Gastrocnemius medialis (tissue), 4 donors: ENCODE results near the gene GNL2. TPM values are rescaled to one million over a fixed set of nuclear protein-coding genes. Genes with fewer than 3 reads are reported as not detected.
"Not testable (repeated sequence)": the region's sequence is repeated elsewhere in the genome, so short reads cannot be mapped to it uniquely, and the experiment has no call there.

Experiments
- ATAC-seq, 2 donors: fragments of 150-250 bp; one replicate each; pipeline ENCODE4 v1.9.1; 2016
- DNase-seq, 2 donors: peaks; one replicate each; pipeline ENCODE4 v3.0.0-alpha.2; 2019
- H3K27ac ChIP-seq, 4 donors: fragments of 200-600 bp; sonication (generic); 1 replicate in 1 of 4; 2 replicates in 3 of 4; pipeline ENCODE4 v1.5.1; 2016 to 2018; ENCODE audit warnings: mild to moderate bottlenecking in 2 of 4, moderate library complexity in 1 of 4
- H3K27me3 ChIP-seq, 3 donors: fragments of 200-600 bp; sonication (generic) in 2 of 3; 1 replicate in 1 of 3; 2 replicates in 2 of 3; pipeline versions ENCODE4 v1.5.1 to v1.6.0; 2016 to 2019; ENCODE audit warnings: mild to moderate bottlenecking in 1 of 3, moderate library complexity in 1 of 3
- H3K36me3 ChIP-seq, 2 donors: fragments of 200-600 bp; sonication (generic) in 1 of 2; one replicate each; pipeline ENCODE4 v1.5.1; 2017 to 2018
- H3K4me1 ChIP-seq, 2 donors: fragments of 200-600 bp; sonication (generic) in 1 of 2; one replicate each; pipeline ENCODE4 v1.5.1; 2016 to 2017; ENCODE audit warnings: mild to moderate bottlenecking in 2 of 2
- H3K4me3 ChIP-seq, 4 donors: fragments of 200-600 bp; sonication (generic) in 3 of 4; 1 replicate in 1 of 4; 2 replicates in 3 of 4; pipeline ENCODE4 v1.5.1; 2016 to 2019; ENCODE audit warnings: mild to moderate bottlenecking in 2 of 4
- H3K9me3 ChIP-seq, 3 donors: fragments of 200-600 bp; sonication (generic) in 2 of 3; 1 replicate in 1 of 3; 2 replicates in 2 of 3; pipeline ENCODE4 v1.5.1; 2016 to 2019
- POLR2A ChIP-seq, 2 donors: fragments of 450-650 bp; IDR thresholded peaks; one replicate each; pipeline ENCODE4 v1.6.1; 2017; ENCODE audit warnings: antibody characterized with exemption in 2 of 2, mild to moderate bottlenecking in 2 of 2, moderate library complexity in 2 of 2
- in situ Hi-C, 4 donors: fragments of 200-750 bp; cut with MboI; loops; one replicate each; pipeline versions ENCODE4 v1.15.0 to v1.8.0; 2017; ENCODE audit warnings: low sequenced_read_pairs in 4 of 4
- intact Hi-C: fragments of 100-400 bp; cut with DNase I; formaldehyde crosslinking; loops from one replicate; pipeline ENCODE4 v1.15.1; 2023; ENCODE audit warnings: low total_unique reads
- total RNA-seq, 4 donors: library from RNA; depleted of rRNA; stranded (reverse); fragments of >200 nt; gene quantifications; one replicate each; pipeline versions ENCODE4 v1.1.0 to v1.2.3, GENCODE V29; 2016
- TF ChIP-seq, protein P1 (sequence below), 5 experiments: fragments of 450-650 bp in 3 of 5; fragments of 200-600 bp in 2 of 5; sonication (generic) in 2 of 5; IDR thresholded peaks in 4 of 5; conservative IDR thresholded peaks in 1 of 5; 1 replicate in 4 of 5; 2 replicates in 1 of 5; pipeline ENCODE4 v1.5.1; 2016 to 2019; ENCODE audit warnings: antibody characterized with exemption in 5 of 5, mild to moderate bottlenecking in 3 of 5, moderate library complexity in 3 of 5

Gene GNL2
- total RNA-seq, 4 donors from 2014 or later = 37.2 to 49.1 (median 43.2) TPM

DNA sequence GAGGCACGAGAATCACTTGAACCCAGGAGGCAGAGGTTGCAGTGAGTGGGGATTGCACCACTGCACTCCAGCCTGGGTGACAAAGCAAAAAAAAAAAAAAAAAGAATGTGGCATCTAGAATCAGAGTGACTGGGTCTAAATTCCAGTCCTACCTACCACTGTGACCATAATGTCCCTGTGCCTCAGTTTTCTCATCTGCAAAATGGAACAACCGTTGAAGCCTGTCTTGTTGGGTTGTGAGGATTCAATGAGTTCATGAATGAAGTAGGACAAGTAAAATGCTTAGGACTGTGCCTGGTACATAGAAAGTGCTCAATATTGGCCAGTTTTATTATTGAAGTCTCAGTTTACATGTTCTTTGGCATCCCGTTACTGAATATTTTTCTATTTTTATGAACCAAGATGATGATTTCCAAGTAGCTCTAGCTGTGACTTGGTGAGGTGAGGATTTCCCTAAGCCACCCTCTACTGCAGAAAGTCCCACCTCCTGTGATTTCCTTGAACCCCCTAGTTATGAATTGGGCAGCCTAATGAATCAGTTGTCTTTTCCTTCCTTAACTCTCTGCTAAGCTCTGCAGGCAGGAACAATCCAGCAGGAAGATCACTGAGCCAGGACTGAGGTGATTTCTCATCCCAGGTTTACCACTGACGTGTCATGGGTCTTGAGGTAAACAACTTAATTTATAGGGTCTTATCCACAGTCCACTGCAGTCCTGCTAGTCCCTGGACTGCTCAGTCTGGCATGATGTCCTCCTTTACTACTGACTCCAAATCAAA is 62.2 kb downstream of the GNL2 start:
- Histone ChIP-seq H3K4me1 (peaks cover 14 to 19% of the 10 kb centered on the region in 2 donors), H3K36me3 (peaks cover 0 to 27% of the 10 kb centered on the region in 2 donors), H3K27ac (peak overlapping the region; percentile 51 to 66 (median 59)), H3K9me3 (no peaks in the 10 kb centered on the region), H3K27me3 (no peaks in the 10 kb centered on the region), H3K4me3 (no peak overlapping the region)
- no peak for DNase-seq
- intact Hi-C loops (loop anchor here (2.0 kb wide), 1 partner anchor 19 kb away; the partner anchor contains the start of gene MEAF6), in situ Hi-C loops (no loop called here)
- ATAC-seq = no peak
- no peak for TF ChIP-seq POLR2A (IDR thresholded peaks at IDR 0.05)
- TF ChIP-seq, protein P1, sequence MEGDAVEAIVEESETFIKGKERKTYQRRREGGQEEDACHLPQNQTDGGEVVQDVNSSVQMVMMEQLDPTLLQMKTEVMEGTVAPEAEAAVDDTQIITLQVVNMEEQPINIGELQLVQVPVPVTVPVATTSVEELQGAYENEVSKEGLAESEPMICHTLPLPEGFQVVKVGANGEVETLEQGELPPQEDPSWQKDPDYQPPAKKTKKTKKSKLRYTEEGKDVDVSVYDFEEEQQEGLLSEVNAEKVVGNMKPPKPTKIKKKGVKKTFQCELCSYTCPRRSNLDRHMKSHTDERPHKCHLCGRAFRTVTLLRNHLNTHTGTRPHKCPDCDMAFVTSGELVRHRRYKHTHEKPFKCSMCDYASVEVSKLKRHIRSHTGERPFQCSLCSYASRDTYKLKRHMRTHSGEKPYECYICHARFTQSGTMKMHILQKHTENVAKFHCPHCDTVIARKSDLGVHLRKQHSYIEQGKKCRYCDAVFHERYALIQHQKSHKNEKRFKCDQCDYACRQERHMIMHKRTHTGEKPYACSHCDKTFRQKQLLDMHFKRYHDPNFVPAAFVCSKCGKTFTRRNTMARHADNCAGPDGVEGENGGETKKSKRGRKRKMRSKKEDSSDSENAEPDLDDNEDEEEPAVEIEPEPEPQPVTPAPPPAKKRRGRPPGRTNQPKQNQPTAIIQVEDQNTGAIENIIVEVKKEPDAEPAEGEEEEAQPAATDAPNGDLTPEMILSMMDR (IDR thresholded peaks at IDR 0.05 in 4 of 5, conservative IDR thresholded peaks at IDR 0.05 in 1 of 5) = no peak

DNA sequence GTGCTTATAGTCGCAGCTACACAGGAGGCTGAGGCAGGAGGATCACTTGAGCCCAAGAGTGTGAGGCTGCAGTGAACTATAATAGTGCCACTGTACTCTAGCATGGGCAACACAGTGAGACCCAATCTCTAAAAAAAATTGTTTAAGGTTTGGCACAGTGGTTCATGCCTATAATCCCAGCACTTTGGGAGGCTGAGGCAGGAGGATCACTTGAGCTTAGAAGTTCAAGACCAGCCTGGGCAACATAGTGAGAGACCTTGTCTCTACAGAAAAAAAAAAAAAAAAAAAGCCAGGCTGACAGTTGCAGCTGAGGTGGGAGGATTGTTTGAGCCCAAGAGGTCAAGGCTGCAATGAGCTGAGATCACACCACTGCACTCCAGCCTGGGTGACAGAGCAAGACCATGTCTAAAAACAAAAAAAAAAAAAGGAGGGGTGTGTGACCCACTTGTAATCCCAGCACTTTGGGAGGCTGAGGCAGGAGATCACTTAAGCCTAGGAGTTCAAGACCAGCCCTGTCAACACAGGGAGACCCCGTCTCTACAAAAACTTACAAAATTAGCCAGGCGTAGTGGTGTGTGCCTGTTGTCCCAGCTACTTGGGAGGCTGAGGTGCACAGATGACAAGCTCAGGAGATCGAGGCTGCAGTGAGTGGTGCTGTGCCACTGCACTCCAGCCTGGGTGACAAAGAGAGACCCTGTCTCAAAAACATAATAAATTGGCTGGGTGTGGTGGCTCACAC is 63.1 kb downstream of the GNL2 start:
- H3K9me3 ChIP-seq, ATAC-seq, in situ Hi-C loops: not testable (repeated sequence)

DNA sequence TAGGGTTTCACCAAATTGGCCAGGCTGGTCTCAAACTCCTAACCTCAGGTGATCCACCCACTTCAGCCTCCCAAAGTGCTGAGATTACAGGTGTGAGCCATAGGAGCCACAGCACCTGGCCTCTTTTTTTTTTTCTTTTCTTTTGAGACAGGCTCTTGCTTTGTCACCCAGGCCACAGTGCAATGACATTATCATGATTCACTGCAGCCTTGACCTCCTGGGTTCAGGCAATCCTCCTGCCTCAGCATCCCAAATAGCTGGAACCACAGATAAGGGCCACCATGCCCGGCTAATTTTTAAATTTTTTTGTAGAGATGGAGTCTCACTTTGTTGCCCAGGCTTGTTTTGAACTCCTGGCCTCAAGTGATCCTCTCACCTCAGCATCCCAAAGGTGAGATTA is 65.8 kb downstream of the GNL2 start:
- in situ Hi-C loops, H3K36me3 ChIP-seq, H3K27me3 ChIP-seq, ATAC-seq, H3K4me3 ChIP-seq, H3K27ac ChIP-seq, intact Hi-C loops, H3K9me3 ChIP-seq, DNase-seq: not testable (repeated sequence)
- peaks cover 14 to 18% of the 10 kb centered on the region in 2 donors for H3K4me1 ChIP-seq

More for the DNA sequence above, 63.1 kb downstream of the GNL2 start:
- Histone ChIP-seq H3K36me3 (peaks cover 0 to 17% of the 10 kb centered on the region in 2 donors), H3K4me1 (peaks cover 14 to 19% of the 10 kb centered on the region in 2 donors)
- H3K27me3 ChIP-seq, DNase-seq, H3K27ac ChIP-seq, H3K4me3 ChIP-seq, intact Hi-C loops: not testable (repeated sequence)

DNA sequence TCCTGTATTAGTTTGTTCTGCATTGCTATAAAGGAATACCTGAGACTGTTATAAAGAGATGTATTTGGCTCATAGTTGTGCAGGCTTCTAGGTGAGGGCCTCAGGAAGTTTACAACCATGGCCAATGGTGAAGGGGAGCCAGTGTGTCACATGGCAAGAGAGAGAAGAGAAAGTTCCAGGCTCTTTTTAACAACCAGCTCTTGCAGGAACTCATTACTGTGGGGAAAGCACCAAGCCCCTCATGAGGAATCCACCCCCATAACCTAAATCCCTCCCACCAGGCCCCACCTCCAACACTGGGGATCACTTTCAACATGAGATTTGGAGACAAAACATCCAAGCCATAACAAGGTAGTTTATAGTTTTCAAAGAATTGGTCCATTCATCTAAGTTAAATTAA is 76.1 kb downstream of the GNL2 start:
- H3K4me3 ChIP-seq = no peak overlapping the region

DNA sequence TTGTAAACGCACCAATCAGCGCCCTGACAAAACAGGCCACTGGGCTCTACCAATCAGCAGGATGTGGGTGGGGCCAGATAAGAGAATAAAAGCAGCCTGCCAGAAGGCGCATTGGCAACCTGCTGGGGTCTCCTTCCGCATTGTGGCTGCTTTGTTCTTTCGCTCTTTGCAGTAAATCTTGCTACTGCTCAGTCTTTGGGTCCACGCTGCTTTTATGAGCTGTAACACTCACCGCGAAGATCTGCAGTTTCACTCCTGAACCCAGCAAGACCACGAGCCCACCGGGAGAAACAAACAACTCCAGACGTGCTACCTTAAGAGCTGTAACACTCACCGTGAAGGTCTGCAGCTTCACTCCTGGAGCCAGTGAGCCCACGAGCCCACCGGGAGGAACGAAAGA is 76.8 kb downstream of the GNL2 start:
- H3K4me1 ChIP-seq, DNase-seq, H3K4me3 ChIP-seq, in situ Hi-C loops, intact Hi-C loops, H3K27me3 ChIP-seq, H3K36me3 ChIP-seq, H3K27ac ChIP-seq, ATAC-seq, H3K9me3 ChIP-seq: not testable (repeated sequence)

More for the DNA sequence above, 76.1 kb downstream of the GNL2 start:
- ATAC-seq (no peak), DNase-seq (no peak)
- TF ChIP-seq, protein P1 (IDR thresholded peaks at IDR 0.05 in 4 of 5, conservative IDR thresholded peaks at IDR 0.05 in 1 of 5) = no peak
- no peak for TF ChIP-seq POLR2A (IDR thresholded peaks at IDR 0.05)
- H3K9me3 ChIP-seq = no peaks in the 10 kb centered on the region
- no peaks in the 10 kb centered on the region for H3K36me3 ChIP-seq
- intact Hi-C loops = no loop called here
- in situ Hi-C loops = no loop called here
- H3K4me1 ChIP-seq = peaks cover 0 to 3% of the 10 kb centered on the region in 2 donors
- H3K27ac ChIP-seq = no peak overlapping the region
- no peaks in the 10 kb centered on the region for H3K27me3 ChIP-seq

DNA sequence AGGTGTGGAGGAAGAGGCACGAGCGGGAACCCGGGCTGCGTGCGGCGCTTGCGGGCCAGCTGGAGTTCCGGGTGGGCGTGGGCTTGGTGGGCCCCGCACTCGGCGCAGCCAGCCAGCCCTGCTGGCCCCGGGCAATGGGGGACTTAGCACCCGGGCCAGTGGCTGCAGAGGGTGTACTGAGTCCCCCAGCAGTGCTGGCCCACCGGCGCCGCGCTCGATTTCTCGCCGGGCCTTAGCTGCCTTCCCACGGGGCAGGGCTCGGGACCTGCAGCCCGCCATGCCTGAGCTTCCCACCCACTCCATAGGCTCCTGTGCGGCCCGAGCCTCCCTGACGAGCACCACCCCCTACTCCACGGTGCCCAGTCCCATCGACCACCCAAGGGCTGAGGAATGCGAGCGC is 77.5 kb downstream of the GNL2 start:
- intact Hi-C loops, in situ Hi-C loops: not testable (repeated sequence)

More for the DNA sequence above, 77.5 kb downstream of the GNL2 start:
- not testable (repeated sequence) for H3K9me3 ChIP-seq, H3K4me3 ChIP-seq, H3K27me3 ChIP-seq, H3K4me1 ChIP-seq, ATAC-seq, H3K27ac ChIP-seq, DNase-seq, H3K36me3 ChIP-seq
